ENCODE results near the gene BRD2. TPM values are rescaled to one million over a fixed set of nuclear protein-coding genes. Genes with fewer than 3 reads are reported as not detected.
A peak's percentile ranks its signal among the peaks of the same experiment; 100 is the strongest.

Gene BRD2
- total RNA-seq, 1 experiment from 2014 or later: 252 TPM

GRCh38 chr6:32973144-32974015 lies 5.0 kb downstream of the BRD2 start:
- H3K4me1 ChIP-seq (ENCODE audit: insufficient read depth, low read length): no peaks in the 10 kb centered on the region
- H3K9me3 Mint-ChIP-seq: peaks cover 7 to 11% of the 10 kb centered on the region in 2 experiments
- no peak overlapping the region for H4K8ac ChIP-seq (replicated peaks; ENCODE audit: insufficient read length, low read depth, low read length)
- H3K9ac ChIP-seq (ENCODE audit: extremely low read depth, insufficient read length, low read length): peak overlapping the region; percentile 97
- H3K27ac Mint-ChIP-seq: peak overlapping the region; percentile 73 to 97 (median 94)
- H3K27me3 ChIP-seq (ENCODE audit: insufficient read depth, low read length): no peaks in the 10 kb centered on the region
- H4K20me1 ChIP-seq (ENCODE audit: control insufficient read depth, insufficient read depth, insufficient read length): no peaks in the 10 kb centered on the region
- H3K4me3 Mint-ChIP-seq: peak overlapping the region; percentile 96
- no peak overlapping the region for H2BK5ac ChIP-seq (ENCODE audit: insufficient read length, low read length)
- H4K91ac ChIP-seq (ENCODE audit: insufficient read length, low read depth, low read length): no peak overlapping the region
- no peak overlapping the region for H2BK120ac ChIP-seq (ENCODE audit: low read depth, low read length, poor library complexity, severe bottlenecking)
- H3K56ac ChIP-seq (ENCODE audit: insufficient read length, low read depth, low read length): no peak overlapping the region
- no peak overlapping the region for H2BK12ac ChIP-seq (ENCODE audit: insufficient read length, low read depth, low read length)
- H2AK5ac ChIP-seq (ENCODE audit: insufficient read length, low read length): no peak overlapping the region
- H2BK20ac ChIP-seq (ENCODE audit: low read depth, low read length, poor library complexity, severe bottlenecking): no peak overlapping the region
- no peak overlapping the region for H3K27ac ChIP-seq (ENCODE audit: insufficient read length, low read depth, low read length)
- no peak overlapping the region for H3K4ac ChIP-seq (ENCODE audit: low read depth, low read length)
- H2AFZ ChIP-seq (ENCODE audit: low read length): no peak overlapping the region
- TF ChIP-seq, protein P1, sequence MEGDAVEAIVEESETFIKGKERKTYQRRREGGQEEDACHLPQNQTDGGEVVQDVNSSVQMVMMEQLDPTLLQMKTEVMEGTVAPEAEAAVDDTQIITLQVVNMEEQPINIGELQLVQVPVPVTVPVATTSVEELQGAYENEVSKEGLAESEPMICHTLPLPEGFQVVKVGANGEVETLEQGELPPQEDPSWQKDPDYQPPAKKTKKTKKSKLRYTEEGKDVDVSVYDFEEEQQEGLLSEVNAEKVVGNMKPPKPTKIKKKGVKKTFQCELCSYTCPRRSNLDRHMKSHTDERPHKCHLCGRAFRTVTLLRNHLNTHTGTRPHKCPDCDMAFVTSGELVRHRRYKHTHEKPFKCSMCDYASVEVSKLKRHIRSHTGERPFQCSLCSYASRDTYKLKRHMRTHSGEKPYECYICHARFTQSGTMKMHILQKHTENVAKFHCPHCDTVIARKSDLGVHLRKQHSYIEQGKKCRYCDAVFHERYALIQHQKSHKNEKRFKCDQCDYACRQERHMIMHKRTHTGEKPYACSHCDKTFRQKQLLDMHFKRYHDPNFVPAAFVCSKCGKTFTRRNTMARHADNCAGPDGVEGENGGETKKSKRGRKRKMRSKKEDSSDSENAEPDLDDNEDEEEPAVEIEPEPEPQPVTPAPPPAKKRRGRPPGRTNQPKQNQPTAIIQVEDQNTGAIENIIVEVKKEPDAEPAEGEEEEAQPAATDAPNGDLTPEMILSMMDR (conservative IDR thresholded peaks at IDR 0.05): no peak
- H3K79me2 ChIP-seq (ENCODE audit: insufficient read depth, low read length): peaks cover 42% of the 10 kb centered on the region
- H3K14ac ChIP-seq (ENCODE audit: insufficient read depth, low read length): peak overlapping the region; percentile 83
- H3K23ac ChIP-seq (ENCODE audit: insufficient read length, low read depth, low read length): no peak overlapping the region
- no peak overlapping the region for H4K5ac ChIP-seq (ENCODE audit: insufficient read length, low read depth, low read length)
- H3K9me3 ChIP-seq (ENCODE audit: control insufficient read depth, low read depth, low read length): no peaks in the 10 kb centered on the region
- H3K4me2 ChIP-seq (ENCODE audit: insufficient read depth, insufficient read length, low read length): peak overlapping the region; percentile 87
- peaks cover 79 to 85% (median 80%) of the 10 kb centered on the region in 3 experiments for H3K36me3 Mint-ChIP-seq (ENCODE audit: insufficient read depth in 1 of 3, low read depth in 3 of 3)
- peaks cover 4% of the 10 kb centered on the region; the same call in 1 of the 2 replicates for H3K27me3 Mint-ChIP-seq (ENCODE audit: low read depth)
- peak overlapping the region; percentile 47 for H3K18ac ChIP-seq (ENCODE audit: insufficient read length, low read depth, low read length)
- no peak overlapping the region for H3T11ph ChIP-seq (ENCODE audit: low read length)
- WGBS (ENCODE audit: extremely low coverage, insufficient read length, low lambda C conversion rate): no CpG with 5 or more reads among the region's 23 CpGs
- H3K79me1 ChIP-seq (ENCODE audit: insufficient read depth, low read depth, low read length, poor library complexity, severe bottlenecking): peaks cover 18% of the 10 kb centered on the region
- no peak overlapping the region for H2BK15ac ChIP-seq (ENCODE audit: low read depth, low read length)
- no peak for DNase-seq
- H3K23me2 ChIP-seq (ENCODE audit: insufficient read length, low read depth, low read length, poor library complexity, severe bottlenecking): peaks cover 23% of the 10 kb centered on the region
- peaks cover 23 to 43% of the 10 kb centered on the region in 2 experiments for H3K4me1 Mint-ChIP-seq
